Measurements from ENCODE around the gene BHLHA9. TPM values are rescaled to one million over a fixed set of nuclear protein-coding genes. Genes with fewer than 3 reads are reported as not detected.

The BHLHA9 gene
- total and polyA plus RNA-seq, 9 of the 15 experiments (the other 6 are each of a cell fraction or from before 2014, with no cell fraction given): not detected

- TF ChIP-seq ZBTB5 (IDR thresholded peaks at IDR 0.05) (no peak), HMBOX1 (IDR thresholded peaks at IDR 0.05) (no peak)
- TF ChIP-seq, protein P1, sequence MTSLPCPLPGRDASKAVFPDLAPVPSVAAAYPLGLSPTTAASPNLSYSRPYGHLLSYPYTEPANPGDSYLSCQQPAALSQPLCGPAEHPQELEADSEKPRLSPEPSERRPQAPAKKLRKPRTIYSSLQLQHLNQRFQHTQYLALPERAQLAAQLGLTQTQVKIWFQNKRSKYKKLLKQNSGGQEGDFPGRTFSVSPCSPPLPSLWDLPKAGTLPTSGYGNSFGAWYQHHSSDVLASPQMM (CRISPR knock-in tag; IDR thresholded peaks at IDR 0.05): no peak
- TF ChIP-seq, protein P2, sequence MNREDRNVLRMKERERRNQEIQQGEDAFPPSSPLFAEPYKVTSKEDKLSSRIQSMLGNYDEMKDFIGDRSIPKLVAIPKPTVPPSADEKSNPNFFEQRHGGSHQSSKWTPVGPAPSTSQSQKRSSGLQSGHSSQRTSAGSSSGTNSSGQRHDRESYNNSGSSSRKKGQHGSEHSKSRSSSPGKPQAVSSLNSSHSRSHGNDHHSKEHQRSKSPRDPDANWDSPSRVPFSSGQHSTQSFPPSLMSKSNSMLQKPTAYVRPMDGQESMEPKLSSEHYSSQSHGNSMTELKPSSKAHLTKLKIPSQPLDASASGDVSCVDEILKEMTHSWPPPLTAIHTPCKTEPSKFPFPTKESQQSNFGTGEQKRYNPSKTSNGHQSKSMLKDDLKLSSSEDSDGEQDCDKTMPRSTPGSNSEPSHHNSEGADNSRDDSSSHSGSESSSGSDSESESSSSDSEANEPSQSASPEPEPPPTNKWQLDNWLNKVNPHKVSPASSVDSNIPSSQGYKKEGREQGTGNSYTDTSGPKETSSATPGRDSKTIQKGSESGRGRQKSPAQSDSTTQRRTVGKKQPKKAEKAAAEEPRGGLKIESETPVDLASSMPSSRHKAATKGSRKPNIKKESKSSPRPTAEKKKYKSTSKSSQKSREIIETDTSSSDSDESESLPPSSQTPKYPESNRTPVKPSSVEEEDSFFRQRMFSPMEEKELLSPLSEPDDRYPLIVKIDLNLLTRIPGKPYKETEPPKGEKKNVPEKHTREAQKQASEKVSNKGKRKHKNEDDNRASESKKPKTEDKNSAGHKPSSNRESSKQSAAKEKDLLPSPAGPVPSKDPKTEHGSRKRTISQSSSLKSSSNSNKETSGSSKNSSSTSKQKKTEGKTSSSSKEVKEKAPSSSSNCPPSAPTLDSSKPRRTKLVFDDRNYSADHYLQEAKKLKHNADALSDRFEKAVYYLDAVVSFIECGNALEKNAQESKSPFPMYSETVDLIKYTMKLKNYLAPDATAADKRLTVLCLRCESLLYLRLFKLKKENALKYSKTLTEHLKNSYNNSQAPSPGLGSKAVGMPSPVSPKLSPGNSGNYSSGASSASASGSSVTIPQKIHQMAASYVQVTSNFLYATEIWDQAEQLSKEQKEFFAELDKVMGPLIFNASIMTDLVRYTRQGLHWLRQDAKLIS (CRISPR knock-in tag; IDR thresholded peaks at IDR 0.05): no peak
Measured at GRCh38 chr17:1271441-1271840, 1.2 kb downstream of the BHLHA9 start (continued).

Measured in K562 (cell line).